Measurements from ENCODE around the gene FZD8.

FZD8 gene

GRCh38 chr10:35675846-35676245 lies 33.8 kb upstream of the FZD8 start:
- no peak for DNase-seq (ENCODE audit: low read depth)
- no peak for TF ChIP-seq CTCF (conservative IDR thresholded peaks at IDR 0.05; ENCODE audit: control insufficient read depth, insufficient read depth, low read depth, low read length)
- no peak overlapping the region for H3K4me3 ChIP-seq (ENCODE audit: control insufficient read depth, low read depth, low read length)

- no peak for TF ChIP-seq CTCF (conservative IDR thresholded peaks at IDR 0.05; ENCODE audit: control insufficient read depth, insufficient read depth, low read depth, low read length)
- H3K4me3 ChIP-seq (ENCODE audit: control insufficient read depth, low read depth, low read length): no peak overlapping the region
- DNase-seq (ENCODE audit: low read depth): no peak
These were observed 32.7 kb upstream of the FZD8 start for GRCh38 chr10:35674843-35675242.

GRCh38 chr10:35668865-35669650 lies 27.0 kb upstream of the FZD8 start:
- no peak for DNase-seq (ENCODE audit: low read depth)
- TF ChIP-seq CTCF (conservative IDR thresholded peaks at IDR 0.05; ENCODE audit: control insufficient read depth, insufficient read depth, low read depth, low read length): no peak

GRCh38 chr10:35667971-35668370 lies 25.9 kb upstream of the FZD8 start:
- no peak for DNase-seq (ENCODE audit: low read depth)
- H3K4me3 ChIP-seq (ENCODE audit: control insufficient read depth, low read depth, low read length): no peak overlapping the region
- no peak for TF ChIP-seq CTCF (conservative IDR thresholded peaks at IDR 0.05; ENCODE audit: control insufficient read depth, insufficient read depth, low read depth, low read length)

More at GRCh38 chr10:35668865-35669650, 27.0 kb upstream of the FZD8 start:
- H3K4me3 ChIP-seq (ENCODE audit: control insufficient read depth, low read depth, low read length): no peak overlapping the region

- no peak overlapping the region for H3K4me3 ChIP-seq (ENCODE audit: control insufficient read depth, low read depth, low read length)
- no peak for DNase-seq (ENCODE audit: low read depth)
- TF ChIP-seq CTCF (conservative IDR thresholded peaks at IDR 0.05; ENCODE audit: control insufficient read depth, insufficient read depth, low read depth, low read length): no peak
These were observed 25.3 kb upstream of the FZD8 start for GRCh38 chr10:35667270-35667889.

- TF ChIP-seq CTCF (conservative IDR thresholded peaks at IDR 0.05; ENCODE audit: control insufficient read depth, insufficient read depth, low read depth, low read length): no peak
- no peak overlapping the region for H3K4me3 ChIP-seq (ENCODE audit: control insufficient read depth, low read depth, low read length)
- no peak for DNase-seq (ENCODE audit: low read depth)
These were observed 19.1 kb upstream of the FZD8 start for GRCh38 chr10:35661236-35661635.
